GM12873 (cell line): ENCODE results near the gene LYPD4.

ENCODE experiments used
- CTCF ChIP-seq: IDR thresholded peaks from 2 replicates; pipeline ENCODE4 v1.5.1; 2012; ENCODE audit warnings: low read depth, mild to moderate bottlenecking, moderate library complexity, low read length, control low read depth; ENCODE audit not compliant: insufficient read depth; ENCODE audit errors: missing control alignments

LYPD4 gene

GRCh38 chr19:41813911-41814310 lies 30.6 kb downstream of the LYPD4 start:
- TF ChIP-seq CTCF = no peak

DNA sequence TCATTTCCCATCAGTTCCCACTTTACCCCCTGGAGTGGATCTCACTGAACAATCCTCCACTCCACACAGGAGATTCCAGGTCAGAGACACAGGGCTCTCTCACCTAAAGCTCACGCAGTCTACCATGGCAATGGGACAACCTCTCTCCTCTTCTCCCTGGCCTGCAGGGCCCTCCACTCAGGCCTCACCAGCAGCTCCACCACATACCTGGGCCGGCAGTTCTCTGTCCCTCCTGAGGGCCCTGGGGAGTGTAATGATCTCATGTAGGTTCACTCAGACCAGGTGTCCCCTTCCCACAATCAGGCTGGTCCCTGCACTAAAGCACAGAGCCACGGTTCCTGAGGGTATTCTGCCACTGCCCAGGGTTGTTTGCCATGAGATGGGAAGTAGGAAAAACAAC lies 32.5 kb downstream of the LYPD4 start:
- TF ChIP-seq CTCF = no peak

DNA sequence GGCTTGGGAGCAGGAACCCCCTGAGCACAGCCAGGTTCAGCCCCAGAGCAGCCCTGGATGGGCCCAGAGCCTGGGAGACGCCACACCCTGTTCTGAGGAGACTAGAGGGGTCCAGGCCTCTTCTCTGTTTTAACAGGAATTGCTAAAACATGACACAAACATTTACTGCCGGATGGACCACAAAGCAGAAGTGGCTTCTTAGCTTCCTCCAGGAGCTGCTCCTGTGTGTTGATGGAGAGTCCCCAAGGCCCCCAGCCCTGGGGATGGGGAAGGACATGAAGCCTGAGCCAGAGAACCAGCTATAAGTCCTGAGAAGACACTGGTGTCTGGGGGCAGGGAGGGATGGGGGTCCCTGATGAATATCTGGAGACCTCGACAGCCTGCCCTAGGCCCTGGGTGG lies 33.4 kb downstream of the LYPD4 start:
- no peak for TF ChIP-seq CTCF

- TF ChIP-seq CTCF = no peak
Observed at GRCh38 chr19:41810301-41810700, 34.2 kb downstream of the LYPD4 start.

DNA sequence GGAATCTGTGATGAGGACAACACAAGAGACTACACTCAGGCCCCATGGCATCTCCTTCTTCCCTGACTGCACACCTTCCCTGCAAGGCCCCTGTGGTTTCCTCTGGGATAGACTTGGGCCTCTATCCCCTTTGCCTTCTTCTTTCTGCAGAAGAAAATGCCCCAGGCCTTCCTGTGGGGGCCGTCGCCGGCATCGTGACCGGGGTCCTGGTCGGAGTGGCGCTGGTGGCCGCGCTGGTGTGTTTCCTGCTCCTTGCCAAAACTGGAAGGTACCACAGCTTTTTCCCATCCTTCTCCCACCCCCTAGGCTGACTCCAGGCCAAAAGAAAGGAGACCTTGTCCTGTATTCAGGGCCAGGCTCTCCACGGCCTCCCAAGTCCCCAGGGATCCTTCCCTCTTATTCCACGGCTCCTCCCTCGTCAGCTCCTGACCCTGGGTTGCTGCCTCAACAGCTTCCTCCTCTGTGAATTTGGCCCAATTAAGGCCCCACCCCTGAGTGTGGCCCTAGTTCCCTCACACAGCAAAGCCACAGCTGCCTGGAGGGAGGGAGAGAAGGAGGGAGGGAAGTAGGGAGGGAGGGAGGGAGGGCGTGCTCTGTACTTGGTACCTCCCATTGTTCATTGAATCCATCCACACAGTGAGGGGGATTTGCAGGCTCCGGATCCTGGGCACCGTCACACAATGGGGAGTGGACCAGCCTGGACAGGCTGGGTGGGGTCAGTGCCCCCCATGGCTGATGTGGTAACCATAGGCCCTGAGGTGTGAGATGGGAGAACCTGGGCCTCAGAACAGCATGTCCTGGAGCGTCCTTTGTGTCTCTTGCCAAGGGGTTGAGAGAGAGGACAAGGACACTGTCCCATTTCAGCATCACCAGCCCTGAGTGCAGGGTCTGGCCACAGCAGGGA lies 35.6 kb downstream of the LYPD4 start:
- TF ChIP-seq CTCF = no peak

- TF ChIP-seq CTCF = no peak
Observed at GRCh38 chr19:41807176-41807575, 37.3 kb downstream of the LYPD4 start.

- TF ChIP-seq CTCF = no peak
Observed at GRCh38 chr19:41804336-41804735, 40.1 kb downstream of the LYPD4 start.
